ENCODE measurements around the gene SLC13A2.

DNA sequence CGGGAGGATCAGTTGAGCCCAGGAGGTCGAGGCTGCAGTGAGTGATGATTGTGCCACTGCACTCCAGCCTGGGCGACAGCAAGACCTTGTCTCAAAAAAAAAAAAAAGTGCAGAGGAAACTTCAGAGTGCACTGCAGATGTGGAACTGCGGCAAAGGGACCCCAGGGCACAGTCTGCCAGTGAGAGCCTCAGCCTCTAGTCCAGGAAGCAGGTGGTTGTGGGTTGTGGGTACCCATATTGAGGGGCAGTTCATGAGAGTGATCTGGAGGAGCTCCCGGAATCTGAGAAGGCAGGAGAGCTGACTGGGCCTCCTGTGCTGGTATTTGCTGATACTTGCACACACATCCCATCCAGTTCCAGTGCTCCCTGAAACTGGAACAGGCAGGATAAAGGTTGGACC is 45.8 kb downstream of the SLC13A2 start:
- TF ChIP-seq, protein P1, sequence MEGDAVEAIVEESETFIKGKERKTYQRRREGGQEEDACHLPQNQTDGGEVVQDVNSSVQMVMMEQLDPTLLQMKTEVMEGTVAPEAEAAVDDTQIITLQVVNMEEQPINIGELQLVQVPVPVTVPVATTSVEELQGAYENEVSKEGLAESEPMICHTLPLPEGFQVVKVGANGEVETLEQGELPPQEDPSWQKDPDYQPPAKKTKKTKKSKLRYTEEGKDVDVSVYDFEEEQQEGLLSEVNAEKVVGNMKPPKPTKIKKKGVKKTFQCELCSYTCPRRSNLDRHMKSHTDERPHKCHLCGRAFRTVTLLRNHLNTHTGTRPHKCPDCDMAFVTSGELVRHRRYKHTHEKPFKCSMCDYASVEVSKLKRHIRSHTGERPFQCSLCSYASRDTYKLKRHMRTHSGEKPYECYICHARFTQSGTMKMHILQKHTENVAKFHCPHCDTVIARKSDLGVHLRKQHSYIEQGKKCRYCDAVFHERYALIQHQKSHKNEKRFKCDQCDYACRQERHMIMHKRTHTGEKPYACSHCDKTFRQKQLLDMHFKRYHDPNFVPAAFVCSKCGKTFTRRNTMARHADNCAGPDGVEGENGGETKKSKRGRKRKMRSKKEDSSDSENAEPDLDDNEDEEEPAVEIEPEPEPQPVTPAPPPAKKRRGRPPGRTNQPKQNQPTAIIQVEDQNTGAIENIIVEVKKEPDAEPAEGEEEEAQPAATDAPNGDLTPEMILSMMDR (IDR thresholded peaks at IDR 0.05 in 2 of 3, conservative IDR thresholded peaks at IDR 0.05 in 1 of 3; ENCODE audit: borderline replicate concordance in 1 of 3, insufficient read depth in 1 of 3, low read depth in 2 of 3, low read length in 2 of 3) = no peak
- TF ChIP-seq EZH2 (IDR thresholded peaks at IDR 0.05) = no peak
- TF ChIP-seq EGR1 (IDR thresholded peaks at IDR 0.05; ENCODE audit: low read depth) = no peak
- no peak for TF ChIP-seq POLR2AphosphoS5 (IDR thresholded peaks at IDR 0.05; ENCODE audit: low read depth, low read length)
- TF ChIP-seq POLR2A (IDR thresholded peaks at IDR 0.05; ENCODE audit: borderline replicate concordance, extremely low read depth, insufficient read depth, insufficient read length) = no peak
- TF ChIP-seq JUND (IDR thresholded peaks at IDR 0.05) = no peak
- TF ChIP-seq ZNF274 (IDR thresholded peaks at IDR 0.05; ENCODE audit: low read depth, low read length) = no peak

Data from HCT116 (cell line).